Sigmoid colon (tissue), 7 donors: ENCODE measurements around the gene CUEDC2. TPM values are rescaled to one million over a fixed set of nuclear protein-coding genes. Genes with fewer than 3 reads are reported as not detected.
"Not testable (repeated sequence)": the region's sequence is repeated elsewhere in the genome, so short reads cannot be mapped to it uniquely, and the experiment has no call there.

Experiments
- DNase-seq: peaks from one replicate; pipeline ENCODE4 v3.0.0-alpha.2; 2019
- H3K27ac ChIP-seq, 4 donors: fragments of 200-600 bp; sonication (generic); one replicate each; pipeline ENCODE4 v1.5.1; 2016 to 2019; ENCODE audit warnings: mild to moderate bottlenecking in 1 of 4
- H3K27me3 ChIP-seq, 3 donors: fragments of 200-600 bp; sonication (generic); one replicate each; pipeline ENCODE4 v1.5.1; 2019; ENCODE audit warnings: mild to moderate bottlenecking in 1 of 3
- H3K36me3 ChIP-seq, 4 donors: fragments of 200-600 bp; sonication (generic); one replicate each; pipeline ENCODE4 v1.5.1; 2016 to 2019
- H3K4me1 ChIP-seq, 4 donors: fragments of 200-600 bp; sonication (generic); one replicate each; pipeline ENCODE4 v1.5.1; 2017 to 2019
- H3K4me3 ChIP-seq, 4 donors: fragments of 200-600 bp; sonication (generic); one replicate each; pipeline ENCODE4 v1.5.1; 2017 to 2019; ENCODE audit warnings: mild to moderate bottlenecking in 2 of 4, moderate library complexity in 1 of 4
- H3K9me3 ChIP-seq, 4 donors: fragments of 200-600 bp in 3 of 4; sonication (generic) in 3 of 4; one replicate each; pipeline versions ENCODE4 v1.5.1 to v1.6.1; 2013 to 2019
- CTCF ChIP-seq, 4 experiments: fragments of 450-650 bp in 3 of 4; fragments of 200-600 bp in 1 of 4; IDR thresholded peaks; one replicate each; pipeline ENCODE4 v1.5.1; 2016 to 2019; ENCODE audit warnings: antibody characterized with exemption in 4 of 4, mild to moderate bottlenecking in 3 of 4, moderate library complexity in 2 of 4
- EP300 ChIP-seq, 4 donors: sonication (generic); formaldehyde crosslinking; IDR thresholded peaks; one replicate each; pipeline ENCODE4 v1.6.1; 2017; ENCODE audit warnings: antibody characterized with exemption in 4 of 4
- POLR2A ChIP-seq, 2 donors: fragments of 450-650 bp; IDR thresholded peaks; one replicate each; pipeline ENCODE4 v1.6.1; 2016; ENCODE audit warnings: antibody characterized with exemption in 2 of 2, mild to moderate bottlenecking in 2 of 2, moderate library complexity in 2 of 2
- POLR2AphosphoS5 ChIP-seq, 4 donors: sonication (generic); formaldehyde crosslinking; IDR thresholded peaks; one replicate each; pipeline ENCODE4 v1.6.1; 2017; ENCODE audit warnings: antibody characterized with exemption in 4 of 4
- WGBS, 2 donors: extraction: QIAGEN DNeasy Blood & Tissue Kit; methylation state at CpG; one replicate each; pipeline ENCODE4 v1.1.7; 2013; 5-methylcytosine and 5-hydroxymethylcytosine counted together
- intact Hi-C: fragments of 100-400 bp; cut with DNase I; formaldehyde crosslinking; loops from one replicate; pipeline ENCODE4 v1.15.1; 2023
- polyA plus RNA-seq, 3 donors: library from polyadenylated mRNA; stranded (reverse); fragments of 200-250 nt; gene quantifications; one replicate each; pipeline ENCODE4 v1.2.3, GENCODE V29; 2013
- total RNA-seq, 4 donors: library from RNA; depleted of rRNA; stranded (reverse); fragments of >200 nt; gene quantifications; one replicate each; pipeline ENCODE4 v1.1.0, GENCODE V29; 2016
- donor health status: healthy with polysubstance abuse.
- donor health status: Bipolar disorder and iron deficiency.
- donor health status: healthy.

CUEDC2 gene
- total and polyA plus RNA-seq, 7 donors: 30.0 to 93.5 (median 65.2) TPM

DNA sequence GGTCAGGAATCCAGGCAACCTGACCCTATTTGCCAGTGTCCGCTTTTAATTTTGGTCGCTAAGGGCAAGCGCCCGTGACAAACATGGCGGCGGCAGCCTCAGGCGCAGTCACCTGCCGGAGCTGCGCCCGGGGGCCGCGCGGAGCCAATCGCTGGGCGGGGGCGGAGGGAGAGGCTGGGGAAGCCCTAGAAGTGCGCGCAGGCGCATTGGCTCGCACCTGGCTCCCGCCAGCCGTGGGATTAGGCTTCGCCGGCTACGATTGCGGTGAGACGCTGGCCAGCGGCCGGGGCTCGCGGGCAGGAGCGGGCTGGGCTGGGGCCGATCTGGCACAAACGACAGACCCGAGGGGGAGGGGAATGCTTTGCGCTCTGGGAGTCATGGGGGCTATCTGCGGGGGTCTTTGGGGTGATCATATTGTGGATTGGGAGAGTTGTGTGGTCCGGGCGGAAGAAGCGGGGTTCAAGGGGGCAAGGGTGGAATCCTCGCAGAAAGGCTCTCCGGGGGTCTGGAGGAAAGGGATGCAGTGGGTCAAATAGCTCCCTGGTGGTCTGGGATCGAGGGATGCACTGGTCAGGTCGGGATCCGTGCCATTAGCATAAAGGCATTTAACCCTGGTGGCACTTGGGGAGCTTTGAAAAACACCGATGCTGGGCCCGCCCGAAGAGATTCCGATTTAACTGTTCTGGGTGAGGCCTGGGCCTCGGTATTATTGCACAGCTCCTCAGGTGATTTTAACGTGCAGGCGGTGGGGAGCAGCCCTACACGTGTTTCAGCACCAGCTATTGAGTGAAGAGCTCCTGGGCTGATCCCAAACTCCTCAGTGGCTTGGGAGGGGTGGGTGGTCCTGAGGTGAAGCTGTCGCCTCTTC lies 29.0 kb upstream of the CUEDC2 start:
- intact Hi-C loops: no loop called here
- H3K27me3 ChIP-seq: no peaks in the 10 kb centered on the region
- peak overlapping the region in 3 of 4 donors; percentile 40 to 67 (median 61) for H3K27ac ChIP-seq
- 1 to 3% methylated on average over 54 of the region's 54 CpGs for WGBS, 2 donors
- peak; percentile 96 for DNase-seq
- H3K4me3 ChIP-seq: peak overlapping the region; percentile 43 to 71 (median 58)
- peaks cover 0 to 22% (median 12%) of the 10 kb centered on the region in 4 donors for H3K4me1 ChIP-seq
- H3K36me3 ChIP-seq: no peaks in the 10 kb centered on the region
- TF ChIP-seq POLR2AphosphoS5 (IDR thresholded peaks at IDR 0.05) (peak in 3 of 4 donors; percentile 40 to 50 (median 46)), POLR2A (IDR thresholded peaks at IDR 0.05) (no peak)
- H3K9me3 ChIP-seq: no peaks in the 10 kb centered on the region

GRCh38 chr10:102460836-102461186 lies 28.4 kb upstream of the CUEDC2 start:
- peak overlapping the region in 3 of 4 donors; percentile 40 to 67 (median 61) for H3K27ac ChIP-seq
- H3K36me3 ChIP-seq: no peaks in the 10 kb centered on the region
- no peaks in the 10 kb centered on the region for H3K27me3 ChIP-seq
- H3K9me3 ChIP-seq: no peaks in the 10 kb centered on the region
- no peak for DNase-seq
- TF ChIP-seq POLR2A (IDR thresholded peaks at IDR 0.05): no peak
- no peak for TF ChIP-seq EP300 (IDR thresholded peaks at IDR 0.05)
- TF ChIP-seq POLR2AphosphoS5 (IDR thresholded peaks at IDR 0.05): no peak
- TF ChIP-seq CTCF (IDR thresholded peaks at IDR 0.05): no peak
- H3K4me3 ChIP-seq: peak overlapping the region; percentile 43 to 71 (median 58)
- WGBS, 2 donors: 12 to 27% methylated on average over 8 of the region's 8 CpGs
- intact Hi-C loops: no loop called here
- peaks cover 0 to 22% (median 12%) of the 10 kb centered on the region in 4 donors for H3K4me1 ChIP-seq

DNA sequence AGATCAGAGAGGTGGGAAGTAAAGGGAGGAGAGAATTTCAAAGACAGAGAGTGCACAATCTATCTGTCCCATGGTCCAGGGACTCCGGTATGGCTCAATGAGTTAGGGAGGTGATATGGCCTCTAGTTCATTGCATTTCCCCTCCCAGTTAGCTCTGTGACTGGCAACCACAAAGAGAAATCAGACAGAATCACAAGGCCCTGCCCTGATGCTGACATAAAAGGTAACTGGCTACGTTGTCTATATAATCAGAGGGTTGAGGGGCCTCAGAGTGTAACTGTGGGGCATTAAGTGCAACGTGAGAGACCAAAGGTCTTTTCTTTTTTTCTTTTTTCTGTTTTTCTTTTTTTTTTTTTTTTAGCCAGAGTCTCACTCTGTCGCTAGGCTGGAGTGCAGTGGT lies 26.3 kb upstream of the CUEDC2 start:
- Histone ChIP-seq H3K36me3 (no peaks in the 10 kb centered on the region), H3K9me3 (no peaks in the 10 kb centered on the region), H3K4me3 (no peak overlapping the region), H3K4me1 (peaks cover 0 to 22% (median 12%) of the 10 kb centered on the region in 4 donors), H3K27me3 (no peaks in the 10 kb centered on the region), H3K27ac (no peak overlapping the region)
- intact Hi-C loops: no loop called here
- WGBS, 2 donors: 77 to 82% methylated on average over 4 of the region's 4 CpGs
- no peak for TF ChIP-seq EP300 (IDR thresholded peaks at IDR 0.05)
- TF ChIP-seq POLR2A (IDR thresholded peaks at IDR 0.05): no peak
- no peak for TF ChIP-seq CTCF (IDR thresholded peaks at IDR 0.05)
- no peak for TF ChIP-seq POLR2AphosphoS5 (IDR thresholded peaks at IDR 0.05)
- DNase-seq: no peak

DNA sequence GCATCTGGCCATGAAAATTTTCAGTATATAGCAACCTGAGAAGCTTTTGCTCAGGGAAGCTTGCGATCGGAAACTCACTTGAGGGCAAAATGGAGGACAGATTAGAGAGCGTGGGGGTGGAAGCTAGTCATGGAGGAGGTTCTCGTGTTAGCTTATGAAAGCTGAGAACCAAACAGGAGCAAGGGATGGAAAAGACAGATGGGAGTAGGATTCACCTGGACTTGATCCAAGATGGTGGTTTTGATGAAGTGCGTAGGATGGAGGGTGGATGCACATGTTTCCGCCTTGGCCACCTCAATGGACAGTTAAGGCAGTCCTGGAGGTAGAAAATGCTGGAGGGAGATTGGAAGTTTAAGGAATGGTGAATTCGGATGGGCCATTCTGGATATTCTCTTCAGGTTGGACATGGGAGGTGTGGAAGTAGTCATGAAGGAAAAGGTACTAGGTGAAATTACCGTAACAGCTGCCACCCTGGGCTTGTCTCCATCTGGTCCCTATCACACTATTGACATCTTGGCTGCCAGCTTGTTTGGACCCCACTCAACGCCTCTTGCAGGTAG lies 25.3 kb upstream of the CUEDC2 start:
- Histone ChIP-seq H3K4me1 (peaks cover 0 to 19% (median 12%) of the 10 kb centered on the region in 4 donors), H3K36me3 (no peaks in the 10 kb centered on the region), H3K27ac (no peak overlapping the region), H3K27me3 (no peaks in the 10 kb centered on the region), H3K4me3 (no peak overlapping the region), H3K9me3 (no peaks in the 10 kb centered on the region)
- intact Hi-C loops: no loop called here
- TF ChIP-seq POLR2AphosphoS5 (IDR thresholded peaks at IDR 0.05): no peak
- TF ChIP-seq POLR2A (IDR thresholded peaks at IDR 0.05): no peak
- TF ChIP-seq EP300 (IDR thresholded peaks at IDR 0.05): no peak
- no peak for TF ChIP-seq CTCF (IDR thresholded peaks at IDR 0.05)
- 89% methylated on average over 9 of the region's 9 CpGs for WGBS, 2 donors
- no peak for DNase-seq

DNA sequence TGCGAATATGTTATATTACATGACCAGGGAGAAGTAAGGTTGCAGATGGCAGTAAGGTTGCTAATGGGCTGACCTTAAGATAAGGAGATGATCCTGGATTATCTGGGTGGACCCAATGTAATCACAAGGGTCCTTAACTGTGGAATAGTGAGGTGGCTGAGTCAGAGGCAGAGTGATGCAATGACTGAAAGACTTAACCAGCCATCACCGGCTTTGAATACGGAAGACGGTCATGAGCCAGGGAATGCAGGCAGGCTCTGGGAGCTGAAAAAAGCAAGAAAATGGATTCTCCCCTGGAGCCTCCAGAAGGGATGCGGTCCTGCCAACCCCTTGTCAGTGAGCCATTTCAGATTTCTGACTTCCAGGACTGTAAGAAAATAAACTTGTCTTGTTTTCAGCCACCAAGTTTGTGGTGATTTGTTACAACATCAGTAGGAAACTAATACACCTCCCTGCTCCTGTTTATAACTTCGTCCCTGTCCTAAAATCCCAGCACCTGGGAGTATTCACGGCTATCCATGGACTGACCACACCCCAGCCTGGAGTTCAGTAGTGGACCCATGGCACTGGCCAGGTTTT lies 23.6 kb upstream of the CUEDC2 start:
- DNase-seq: no peak
- Histone ChIP-seq H3K27ac (no peak overlapping the region), H3K36me3 (no peaks in the 10 kb centered on the region), H3K9me3 (no peaks in the 10 kb centered on the region), H3K4me3 (no peak overlapping the region), H3K4me1 (peaks cover 0 to 12% (median 10%) of the 10 kb centered on the region in 4 donors), H3K27me3 (no peaks in the 10 kb centered on the region)
- intact Hi-C loops: no loop called here
- 81 to 90% methylated on average over 7 of the region's 7 CpGs for WGBS, 2 donors
- no peak for TF ChIP-seq EP300 (IDR thresholded peaks at IDR 0.05)
- no peak for TF ChIP-seq POLR2AphosphoS5 (IDR thresholded peaks at IDR 0.05)
- no peak for TF ChIP-seq CTCF (IDR thresholded peaks at IDR 0.05)
- no peak for TF ChIP-seq POLR2A (IDR thresholded peaks at IDR 0.05)

GRCh38 chr10:102454662-102455487 lies 22.5 kb upstream of the CUEDC2 start:
- peaks cover 0 to 14% (median 12%) of the 10 kb centered on the region in 4 donors for H3K4me1 ChIP-seq
- intact Hi-C loops, H3K27ac ChIP-seq, DNase-seq, H3K4me3 ChIP-seq, H3K9me3 ChIP-seq, H3K36me3 ChIP-seq, H3K27me3 ChIP-seq: not testable (repeated sequence)
- 80 to 86% methylated on average over 13 of the region's 13 CpGs for WGBS, 2 donors
